Stimulated activated CD4-positive, alpha-beta T cell treated with anti-CD3 and anti-CD28 coated beads, TNF-alpha, amount 100 ng/mL, for 4 hours (primary cell): ENCODE results near the gene ACTN3.
"Not testable (repeated sequence)": the region's sequence is repeated elsewhere in the genome, so short reads cannot be mapped to it uniquely, and the experiment has no call there.

ENCODE experiments used
- DNase-seq, 3 experiments: peaks; one replicate each; pipeline ENCODE4 v3.0.0-alpha.2; 2020; ENCODE audit warnings: low read depth in 3 of 3

ACTN3 gene

DNA sequence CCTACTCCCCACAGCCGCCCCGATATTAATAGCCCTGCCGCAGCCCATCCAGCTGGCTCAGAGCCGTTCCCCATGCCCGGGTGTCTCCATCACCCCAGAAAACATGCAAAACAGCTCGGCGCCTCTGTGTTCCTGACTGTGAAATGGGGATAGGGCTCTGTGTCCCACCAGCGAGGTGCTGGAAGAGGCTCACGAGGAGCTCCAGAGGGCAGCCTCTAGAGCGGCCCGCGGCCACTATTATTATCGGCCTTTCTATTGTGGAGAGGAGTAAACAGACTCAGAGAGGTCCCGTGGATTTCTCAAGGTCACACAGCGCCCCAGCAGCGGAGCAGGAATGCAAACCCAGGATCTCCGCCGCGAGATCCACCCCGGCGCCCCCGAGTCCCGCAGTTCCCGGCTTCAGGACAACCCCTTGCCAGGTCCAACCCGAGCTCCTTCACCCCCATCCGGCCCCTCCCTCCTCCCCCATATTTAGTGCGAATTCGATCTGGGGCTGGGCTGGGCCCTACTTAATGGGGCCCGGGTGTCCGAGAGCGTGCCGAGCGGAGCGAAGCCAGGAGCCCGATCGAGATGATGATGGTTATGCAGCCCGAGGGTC, at the start of gene ACTN3:
Gene ACTN3, plus strand, starts transcription at position 536 of the 598 bp plus-strand sequence. Its CDS starts 35 bp downstream, at position 571.
- DNase-seq, result no peak

- no peak for DNase-seq
Measured at GRCh38 chr11:66497206-66497605, 49.5 kb upstream of the ACTN3 start.

- DNase-seq, result no peak
Measured at GRCh38 chr11:66498506-66498905, 48.2 kb upstream of the ACTN3 start.

- no peak for DNase-seq
Measured at GRCh38 chr11:66505276-66505816, 41.4 kb upstream of the ACTN3 start.

- no peak for DNase-seq
Measured at GRCh38 chr11:66509131-66509561, 37.6 kb upstream of the ACTN3 start.

DNA sequence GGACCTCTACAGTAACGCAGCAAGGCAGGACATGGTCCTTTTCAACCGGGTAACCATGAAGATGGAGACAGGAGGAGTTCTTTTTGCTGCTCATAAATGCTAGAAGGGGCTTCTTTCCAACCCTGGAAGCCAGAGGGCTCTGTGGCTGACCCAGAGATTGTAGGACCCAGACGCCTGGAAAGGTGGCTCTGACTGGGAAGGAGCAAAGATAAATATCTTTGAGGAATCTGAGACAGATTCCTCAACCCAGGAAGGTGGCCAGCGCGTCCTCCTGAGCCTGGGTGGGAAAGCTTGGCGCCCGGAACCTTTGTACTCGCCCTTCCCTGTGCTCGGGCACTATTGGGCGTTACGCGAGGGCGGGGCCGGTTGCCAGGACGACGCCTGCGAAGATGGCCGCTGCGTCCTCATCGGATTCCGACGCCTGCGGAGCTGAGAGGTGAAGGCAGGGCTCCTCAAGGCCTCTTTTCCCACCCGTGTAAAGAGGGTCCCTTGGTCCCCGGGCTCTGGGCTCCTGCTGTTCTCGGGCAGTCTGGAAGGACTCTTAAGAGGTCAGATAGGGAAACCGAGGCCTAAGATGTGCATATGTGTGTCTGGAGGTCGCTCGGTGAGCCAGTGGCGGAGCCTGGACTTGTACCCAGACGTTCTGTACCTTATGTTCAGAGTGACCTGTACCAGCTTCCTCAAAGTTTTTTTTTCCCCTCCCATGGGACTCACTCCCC, 36.3 kb upstream of the ACTN3 start, which contains the start of gene BBS1:
Gene BBS1, plus strand, starts transcription at position 365 of the 719 bp plus-strand sequence. Its CDS starts 25 bp downstream, at position 390.
- peak; percentile 68 to 80 (median 69) for DNase-seq

DNA sequence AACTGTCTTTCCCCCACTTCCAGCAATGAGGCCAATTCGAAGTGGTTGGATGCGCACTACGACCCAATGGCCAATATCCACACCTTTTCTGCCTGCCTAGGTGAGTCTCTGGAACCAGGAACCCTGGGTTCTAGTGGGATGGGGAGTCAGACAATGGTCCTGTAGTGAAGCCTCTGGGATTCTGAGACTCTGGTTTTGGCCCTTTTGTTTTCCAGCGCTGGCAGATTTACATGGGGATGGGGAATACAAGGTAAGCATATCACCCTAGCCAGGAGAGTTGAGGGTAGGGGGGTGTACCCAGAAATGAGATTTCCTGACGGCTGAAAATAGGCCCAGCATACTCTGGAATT, 35.7 kb upstream of the ACTN3 start:
- DNase-seq, result no peak

DNA sequence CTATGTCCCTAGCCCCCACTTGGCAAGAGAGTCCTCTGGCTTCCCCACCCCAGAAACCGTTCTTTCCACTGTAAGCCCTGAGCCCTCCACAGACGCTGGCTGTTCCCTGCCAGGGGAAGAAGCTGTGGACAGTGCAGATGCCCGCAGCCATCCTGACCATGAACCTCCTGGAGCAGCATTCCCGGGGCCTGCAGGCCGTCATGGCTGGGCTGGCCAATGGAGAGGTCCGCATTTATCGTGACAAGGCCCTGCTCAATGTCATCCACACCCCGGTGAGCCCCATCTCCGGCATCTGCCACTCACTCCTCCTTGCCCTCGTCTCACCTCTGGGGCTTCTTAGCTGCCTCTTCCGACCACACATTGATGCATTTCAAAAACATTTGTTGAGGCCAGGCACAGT, 23.1 kb upstream of the ACTN3 start:
- DNase-seq, result no peak

GRCh38 chr11:66524304-66525040, 22.2 kb upstream of the ACTN3 start:
- DNase-seq, result no peak

- DNase-seq, result no peak
Measured at GRCh38 chr11:66529069-66529468, 17.6 kb upstream of the ACTN3 start.

DNA sequence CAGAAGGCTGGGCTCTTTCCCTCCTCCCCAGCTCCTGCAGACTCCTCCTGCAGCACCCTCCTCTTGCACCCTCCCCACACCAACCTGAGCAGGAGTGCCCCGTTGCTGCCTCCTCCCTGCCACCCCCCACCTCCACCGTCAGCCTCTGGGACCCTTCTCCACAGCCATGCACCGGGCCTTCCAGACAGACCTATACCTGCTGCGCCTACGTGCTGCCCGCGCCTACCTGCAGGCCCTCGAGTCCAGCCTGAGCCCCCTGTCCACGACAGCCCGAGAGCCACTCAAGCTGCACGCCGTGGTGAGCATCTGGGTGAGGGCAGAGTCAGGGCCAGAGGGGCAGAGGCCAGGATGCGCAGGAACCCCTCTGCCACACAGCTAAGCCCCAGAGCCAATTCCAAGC, 17.0 kb upstream of the ACTN3 start:
- DNase-seq, result no peak

GRCh38 chr11:66530927-66531709, 15.6 kb upstream of the ACTN3 start:
- no peak for DNase-seq

- no peak for DNase-seq
Measured at GRCh38 chr11:66531841-66532240, 14.9 kb upstream of the ACTN3 start.

DNA sequence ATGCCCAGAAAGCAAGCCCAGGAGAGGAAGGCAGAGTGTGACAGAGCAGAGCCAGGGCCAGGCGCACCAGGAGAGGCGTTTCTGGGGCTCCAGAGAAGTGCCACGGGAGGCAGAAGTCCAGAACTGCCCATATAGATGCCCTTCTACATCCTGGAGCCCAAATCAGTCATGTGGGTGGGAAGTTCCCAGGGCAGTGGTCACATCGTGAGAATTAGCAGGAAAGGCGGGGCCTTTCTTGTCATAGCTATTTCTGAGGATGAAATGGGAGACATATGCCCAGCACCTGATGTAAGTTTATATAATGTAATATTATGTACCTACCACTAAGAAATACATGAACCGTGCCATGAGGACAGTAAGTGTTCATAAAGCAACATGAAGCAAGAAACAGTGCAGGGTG, 13.9 kb upstream of the ACTN3 start:
- DNase-seq, result no peak

GRCh38 chr11:66539170-66539869, 7.4 kb upstream of the ACTN3 start:
- no peak for DNase-seq

- no peak for DNase-seq
Measured at GRCh38 chr11:66539870-66540213, 6.9 kb upstream of the ACTN3 start.

DNA sequence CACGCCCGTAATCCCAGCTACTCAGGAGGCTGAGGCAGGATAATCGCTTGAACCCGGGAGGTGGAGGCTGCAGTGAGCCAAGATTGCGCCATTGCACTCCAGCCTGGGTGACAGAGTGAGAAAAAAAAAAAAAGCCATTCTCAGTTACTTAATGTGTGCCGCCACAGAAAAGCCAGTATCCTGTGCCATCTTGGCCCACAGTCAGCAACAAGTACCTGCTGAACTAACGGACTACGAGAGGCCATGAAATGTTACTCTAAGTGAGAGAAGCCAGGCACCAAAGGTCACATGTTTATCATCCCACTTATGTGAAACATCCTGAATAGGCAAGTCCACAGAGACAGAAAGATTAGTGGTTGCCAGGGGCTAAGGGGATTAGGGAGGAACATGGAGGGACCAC, 6.1 kb upstream of the ACTN3 start:
- DNase-seq, result not testable (repeated sequence)

DNA sequence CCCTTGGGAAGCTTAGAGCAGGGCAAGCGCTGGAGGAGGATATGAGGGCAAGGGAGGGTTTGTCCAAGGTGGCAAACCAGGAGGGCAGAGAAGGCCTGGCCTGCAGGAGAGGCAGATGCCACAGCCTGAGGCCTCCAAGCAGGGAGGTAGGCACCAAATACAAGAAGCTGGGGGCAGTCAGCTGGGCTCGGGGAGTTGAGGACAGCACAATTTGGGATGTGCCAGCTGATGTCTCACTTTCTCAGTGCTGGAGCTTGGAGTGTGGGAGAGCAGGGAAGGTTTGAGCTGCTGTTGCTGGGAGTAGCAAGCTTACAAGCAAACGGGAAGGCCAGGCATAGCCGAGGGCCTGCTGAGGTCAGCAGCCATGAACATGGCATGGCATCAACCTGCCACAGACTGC, 4.8 kb upstream of the ACTN3 start:
- no peak for DNase-seq

DNA sequence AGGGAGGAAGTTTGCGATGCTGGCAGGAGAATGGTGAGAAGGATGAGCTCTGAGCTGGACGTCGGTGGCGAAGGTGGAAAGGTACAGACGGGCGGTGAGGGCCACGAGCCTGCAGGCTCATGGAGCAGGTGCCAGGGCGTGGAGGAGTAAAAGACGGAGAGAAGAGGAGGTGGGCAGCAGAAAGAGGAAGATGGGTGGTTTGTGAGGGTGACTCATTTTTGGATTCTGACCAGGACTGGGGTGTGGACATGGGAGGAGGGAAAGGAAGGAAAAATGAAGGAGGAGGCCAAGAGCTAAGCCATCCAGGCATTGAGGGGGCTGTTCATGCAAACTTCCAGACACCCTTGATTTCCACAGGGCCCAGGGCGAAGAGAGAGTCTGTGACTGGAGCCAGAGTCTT, 4.3 kb upstream of the ACTN3 start:
- no peak for DNase-seq

DNA sequence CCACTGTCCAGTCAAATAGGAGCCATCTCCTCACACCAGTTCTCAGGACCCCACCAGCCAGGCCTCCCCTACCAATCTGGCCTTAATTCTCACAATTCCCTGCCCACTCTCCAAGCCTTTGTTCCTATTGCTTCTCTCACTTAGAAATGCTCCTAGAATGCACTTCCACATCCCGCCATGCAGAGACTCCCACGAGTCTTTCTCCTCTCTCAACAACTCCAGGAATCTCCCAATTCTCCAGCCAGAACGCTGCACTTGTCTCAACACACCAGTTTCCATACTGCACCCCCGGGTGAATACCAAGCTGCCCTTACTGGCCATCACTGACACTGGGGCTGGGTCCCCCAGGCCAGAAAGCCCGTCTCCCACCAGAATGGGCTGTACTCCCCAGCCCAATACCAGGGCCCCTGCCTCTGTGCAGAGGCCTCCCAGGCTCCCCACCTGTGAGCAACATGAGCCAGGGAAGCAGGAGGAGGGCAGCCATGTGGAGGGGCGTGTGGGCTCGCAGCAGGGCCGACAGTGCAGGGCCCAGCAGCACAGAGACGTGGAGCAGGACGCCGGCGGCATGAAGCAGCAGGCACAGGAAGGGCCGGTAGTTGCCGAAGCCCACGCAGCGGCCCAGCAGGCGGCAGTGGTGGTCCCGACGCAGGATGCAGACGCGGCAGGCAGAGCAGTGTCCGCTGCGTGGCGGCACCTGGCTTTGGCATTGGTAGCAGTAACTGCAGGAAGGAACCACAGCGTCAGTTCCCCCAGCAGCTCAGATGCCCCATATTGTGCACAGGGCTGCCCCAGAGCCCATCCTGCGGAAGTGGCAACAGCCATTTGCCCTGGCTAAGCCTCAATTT, 3.2 kb upstream of the ACTN3 start:
- peak in 1 of 3 experiments; percentile 22 for DNase-seq
